NCI-H2196 treated with DMSO at 0.1 percent for 48 hours (cell line): ENCODE results near the gene MFAP3L.

ENCODE experiments used
- DNase-seq: peaks from one replicate; lab custom pipeline; 2025; ENCODE audit not compliant: unreplicated experiment; lab: John Stamatoyannopoulos, UW

The MFAP3L gene

GRCh38 chr4:170025523-170026252 lies 507 bp downstream of the MFAP3L start:
- no peak for DNase-seq

GRCh38 chr4:170022211-170022610 lies 4.0 kb downstream of the MFAP3L start:
- DNase-seq = no peak

- no peak for DNase-seq
Measured at GRCh38 chr4:170017252-170017651, 8.9 kb downstream of the MFAP3L start.

GRCh38 chr4:170015285-170015684 lies 10.9 kb downstream of the MFAP3L start:
- no peak for DNase-seq

- no peak for DNase-seq
Measured at GRCh38 chr4:170014359-170015011, 11.7 kb downstream of the MFAP3L start.

GRCh38 chr4:170012629-170012958 lies 13.6 kb downstream of the MFAP3L start:
- no peak for DNase-seq

GRCh38 chr4:170011921-170012628 lies 14.1 kb downstream of the MFAP3L start:
- DNase-seq = no peak

- no peak for DNase-seq
Measured at GRCh38 chr4:170009291-170009690, 16.9 kb downstream of the MFAP3L start.

- DNase-seq = no peak
Measured at GRCh38 chr4:170008801-170009200, 17.4 kb downstream of the MFAP3L start.

GRCh38 chr4:170008371-170008770 lies 17.8 kb downstream of the MFAP3L start:
- DNase-seq = no peak

- DNase-seq = no peak
Measured at GRCh38 chr4:170007113-170007512, 19.1 kb downstream of the MFAP3L start.

GRCh38 chr4:170005472-170005871 lies 20.7 kb downstream of the MFAP3L start:
- no peak for DNase-seq

GRCh38 chr4:170004651-170005295 lies 21.4 kb downstream of the MFAP3L start:
- DNase-seq = no peak

GRCh38 chr4:170003071-170004070 lies 22.8 kb downstream of the MFAP3L start:
- DNase-seq = no peak

- no peak for DNase-seq
Measured at GRCh38 chr4:170001745-170002267, 24.4 kb downstream of the MFAP3L start.

GRCh38 chr4:170001011-170001744 lies 25.0 kb downstream of the MFAP3L start:
- DNase-seq = no peak

GRCh38 chr4:169999923-170000322 lies 26.3 kb downstream of the MFAP3L start:
- no peak for DNase-seq

- no peak for DNase-seq
Measured at GRCh38 chr4:169998981-169999380, 27.2 kb downstream of the MFAP3L start.

GRCh38 chr4:169996379-169997240 lies 29.6 kb downstream of the MFAP3L start:
- DNase-seq = no peak
